Measurements from ENCODE around the gene TNIP3. TPM values are rescaled to one million over a fixed set of nuclear protein-coding genes. Genes with fewer than 3 reads are reported as not detected.

The TNIP3 gene
- total RNA-seq, 1 donor from 2014 or later: 0.14 TPM

GRCh38 chr4:121118344-121118743 is 45.8 kb downstream of the TNIP3 start:
- Histone ChIP-seq H3K27ac (ENCODE audit: low read depth, low read length) (no peak overlapping the region), H3K4me1 (ENCODE audit: insufficient read depth, low read length) (no peaks in the 10 kb centered on the region), H2AFZ (ENCODE audit: low read depth, low read length) (no peak overlapping the region), H3K79me2 (ENCODE audit: insufficient read depth, low read length) (no peaks in the 10 kb centered on the region), H3K9ac (ENCODE audit: low read length) (no peak overlapping the region), H3K9me3 (ENCODE audit: insufficient read depth, low read depth, low read length) (no peaks in the 10 kb centered on the region), H3K4me3 (ENCODE audit: insufficient read depth, low read depth, low read length) (no peak overlapping the region), H3K36me3 (ENCODE audit: insufficient read depth, low read length) (no peaks in the 10 kb centered on the region), H4K20me1 (ENCODE audit: insufficient read depth, low read length) (no peaks in the 10 kb centered on the region), H3K27me3 (ENCODE audit: insufficient read depth, low read length) (no peaks in the 10 kb centered on the region), H3K4me2 (ENCODE audit: low read length) (no peak overlapping the region)
- Mint-ChIP-seq H3K36me3 (ENCODE audit: low read depth, unreplicated experiment) (no peaks in the 10 kb centered on the region), H3K4me3 (ENCODE audit: unreplicated experiment) (no peak overlapping the region), H3K27ac (ENCODE audit: unreplicated experiment) (no peak overlapping the region), H3K27me3 (ENCODE audit: low read depth, unreplicated experiment) (no peaks in the 10 kb centered on the region), H3K9me3 (ENCODE audit: unreplicated experiment) (no peaks in the 10 kb centered on the region), H3K4me1 (ENCODE audit: low read depth, unreplicated experiment) (peaks cover 3% of the 10 kb centered on the region)
- no peak for DNase-seq (ENCODE audit: low read depth)
- TF ChIP-seq CTCF (IDR thresholded peaks at IDR 0.05; ENCODE audit: insufficient read depth, low read depth, low read length) (no peak), EZH2 (IDR thresholded peaks at IDR 0.05; ENCODE audit: insufficient read depth, low read length) (no peak)
- no peak for FAIRE-seq

GRCh38 chr4:121114756-121115155 is 49.4 kb downstream of the TNIP3 start:
- Histone ChIP-seq H3K27me3 (ENCODE audit: insufficient read depth, low read length) (no peaks in the 10 kb centered on the region), H3K9ac (ENCODE audit: low read length) (no peak overlapping the region), H3K79me2 (ENCODE audit: insufficient read depth, low read length) (no peaks in the 10 kb centered on the region), H3K9me3 (ENCODE audit: insufficient read depth, low read depth, low read length) (no peaks in the 10 kb centered on the region), H3K4me2 (ENCODE audit: low read length) (no peak overlapping the region), H3K36me3 (ENCODE audit: insufficient read depth, low read length) (no peaks in the 10 kb centered on the region), H2AFZ (ENCODE audit: low read depth, low read length) (no peak overlapping the region), H3K27ac (ENCODE audit: low read depth, low read length) (no peak overlapping the region), H3K4me1 (ENCODE audit: insufficient read depth, low read length) (no peaks in the 10 kb centered on the region), H4K20me1 (ENCODE audit: insufficient read depth, low read length) (no peaks in the 10 kb centered on the region), H3K4me3 (ENCODE audit: insufficient read depth, low read depth, low read length) (no peak overlapping the region)
- FAIRE-seq (no peak), DNase-seq (ENCODE audit: low read depth) (no peak)
- no peaks in the 10 kb centered on the region for H3K4me1 Mint-ChIP-seq (ENCODE audit: low read depth, unreplicated experiment)
- TF ChIP-seq CTCF (IDR thresholded peaks at IDR 0.05; ENCODE audit: insufficient read depth, low read depth, low read length) (no peak), EZH2 (IDR thresholded peaks at IDR 0.05; ENCODE audit: insufficient read depth, low read length) (no peak)
- no peaks in the 10 kb centered on the region for H3K36me3 Mint-ChIP-seq (ENCODE audit: low read depth, unreplicated experiment)
- no peak overlapping the region for H3K27ac Mint-ChIP-seq (ENCODE audit: unreplicated experiment)
- no peaks in the 10 kb centered on the region for H3K9me3 Mint-ChIP-seq (ENCODE audit: unreplicated experiment)
- H3K4me3 Mint-ChIP-seq (ENCODE audit: unreplicated experiment): no peak overlapping the region
- H3K27me3 Mint-ChIP-seq (ENCODE audit: low read depth, unreplicated experiment): no peaks in the 10 kb centered on the region

GRCh38 chr4:121112530-121112929 is 51.6 kb downstream of the TNIP3 start:
- Histone ChIP-seq H2AFZ (ENCODE audit: low read depth, low read length) (no peak overlapping the region), H3K9ac (ENCODE audit: low read length) (no peak overlapping the region), H3K36me3 (ENCODE audit: insufficient read depth, low read length) (no peaks in the 10 kb centered on the region), H3K27me3 (ENCODE audit: insufficient read depth, low read length) (no peaks in the 10 kb centered on the region), H3K9me3 (ENCODE audit: insufficient read depth, low read depth, low read length) (no peaks in the 10 kb centered on the region), H3K4me1 (ENCODE audit: insufficient read depth, low read length) (no peaks in the 10 kb centered on the region), H3K4me2 (ENCODE audit: low read length) (no peak overlapping the region), H3K27ac (ENCODE audit: low read depth, low read length) (no peak overlapping the region), H3K4me3 (ENCODE audit: insufficient read depth, low read depth, low read length) (no peak overlapping the region), H4K20me1 (ENCODE audit: insufficient read depth, low read length) (no peaks in the 10 kb centered on the region), H3K79me2 (ENCODE audit: insufficient read depth, low read length) (no peaks in the 10 kb centered on the region)
- Mint-ChIP-seq H3K9me3 (ENCODE audit: unreplicated experiment) (no peaks in the 10 kb centered on the region), H3K27ac (ENCODE audit: unreplicated experiment) (no peak overlapping the region), H3K27me3 (ENCODE audit: low read depth, unreplicated experiment) (no peaks in the 10 kb centered on the region), H3K4me1 (ENCODE audit: low read depth, unreplicated experiment) (no peaks in the 10 kb centered on the region), H3K4me3 (ENCODE audit: unreplicated experiment) (no peak overlapping the region), H3K36me3 (ENCODE audit: low read depth, unreplicated experiment) (no peaks in the 10 kb centered on the region)
- TF ChIP-seq EZH2 (IDR thresholded peaks at IDR 0.05; ENCODE audit: insufficient read depth, low read length) (no peak), CTCF (IDR thresholded peaks at IDR 0.05; ENCODE audit: insufficient read depth, low read depth, low read length) (peak; percentile 29)
- no peak for DNase-seq (ENCODE audit: low read depth)
- FAIRE-seq: no peak
